Measurements from ENCODE around the gene PRX.
"Not testable (repeated sequence)": the region's sequence is repeated elsewhere in the genome, so short reads cannot be mapped to it uniquely, and the experiment has no call there.

Gene PRX

DNA sequence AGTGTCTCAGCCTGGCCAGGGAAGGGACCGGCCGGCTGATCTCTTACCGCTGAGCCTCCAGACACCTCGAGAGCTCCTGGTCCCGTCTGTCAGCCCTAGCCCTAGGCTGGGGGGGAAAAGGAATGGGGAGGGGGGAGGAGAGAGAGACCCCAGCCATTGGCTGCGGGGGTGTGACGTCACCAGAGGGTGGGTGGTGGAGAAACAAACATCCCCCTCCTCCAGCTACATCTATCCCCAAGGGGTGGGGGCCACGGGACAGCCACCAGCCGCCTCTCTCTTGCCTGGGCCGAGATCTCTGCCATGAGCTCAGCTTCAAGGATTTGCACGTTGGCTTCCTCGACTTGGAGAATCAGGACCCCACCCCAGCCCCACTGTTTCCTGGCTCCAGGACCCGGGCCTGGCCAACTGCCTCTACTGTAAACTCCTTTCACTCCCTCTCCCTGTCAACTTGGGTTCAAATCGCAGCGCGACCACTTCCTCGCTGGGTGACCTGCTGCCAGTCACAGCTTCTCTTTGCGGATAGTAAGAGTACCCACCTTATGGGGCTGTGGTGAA lies at the start of gene PRX:
Gene PRX, minus strand, starts transcription at position 88 of the 555 bp plus-strand sequence. CDS start 5,446 bp downstream, outside the sequence.
- DNase-seq: no peak

- DNase-seq: no peak
Measured at GRCh38 chr19:40461669-40462221, 48.6 kb upstream of the PRX start.

- no peak for DNase-seq
Measured at GRCh38 chr19:40460185-40460584, 47.0 kb upstream of the PRX start.

- no peak for DNase-seq
Measured at GRCh38 chr19:40458597-40458974, 45.4 kb upstream of the PRX start.

DNA sequence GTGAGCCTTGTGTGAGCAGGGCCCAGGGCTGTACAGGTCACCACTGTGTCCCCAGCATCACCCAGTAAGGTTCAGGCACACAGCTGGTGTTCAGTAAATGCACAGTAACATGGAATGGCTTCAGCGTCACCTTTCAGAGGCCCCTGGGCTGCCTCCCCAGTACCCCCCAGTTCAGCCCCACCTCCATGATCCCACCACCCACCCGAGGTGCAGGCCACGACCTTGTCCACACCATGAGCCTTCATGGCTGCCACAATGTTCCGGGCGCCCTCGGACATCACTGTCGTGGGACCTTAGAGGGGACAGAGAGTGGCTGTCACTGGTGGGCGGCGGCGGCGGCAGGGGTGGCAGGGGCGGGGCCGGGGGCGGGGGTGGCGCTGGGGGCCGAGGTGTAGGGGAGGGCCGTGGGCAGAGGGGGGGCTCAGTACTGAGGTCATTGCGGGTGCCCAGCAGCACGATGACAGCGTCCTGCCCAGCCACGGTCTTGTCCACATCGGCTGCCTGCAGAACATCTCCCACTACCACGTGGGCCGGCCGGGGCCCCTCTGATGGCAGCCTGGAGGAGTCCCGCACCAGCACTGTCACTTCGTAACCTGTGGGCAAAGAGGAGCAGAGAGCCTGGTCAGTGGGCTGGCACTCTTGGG lies 44.9 kb upstream of the PRX start:
- no peak for DNase-seq

- no peak for DNase-seq
Measured at GRCh38 chr19:40457048-40457447, 43.9 kb upstream of the PRX start.

DNA sequence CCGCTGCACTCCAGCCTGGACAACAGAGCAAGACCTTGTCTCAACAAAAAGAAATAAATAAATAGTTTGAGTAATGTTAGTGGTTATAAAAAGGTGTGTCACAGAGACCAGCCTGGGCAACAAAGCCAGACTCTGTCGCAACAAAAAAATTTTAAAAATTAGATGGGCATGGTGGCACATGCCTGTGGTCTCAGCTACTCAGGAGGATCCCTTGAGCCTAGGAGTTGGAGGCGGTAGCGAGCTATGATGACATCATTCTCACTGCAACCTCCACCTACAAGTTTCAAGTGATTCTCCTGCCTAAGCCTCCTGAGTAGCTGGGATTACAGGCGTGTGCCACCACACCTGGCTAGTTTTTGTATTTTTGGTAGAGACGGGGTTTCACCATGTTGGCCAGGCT lies 40.8 kb upstream of the PRX start:
- not testable (repeated sequence) for DNase-seq

- no peak for DNase-seq
Measured at GRCh38 chr19:40453151-40453735, 40.1 kb upstream of the PRX start.

DNA sequence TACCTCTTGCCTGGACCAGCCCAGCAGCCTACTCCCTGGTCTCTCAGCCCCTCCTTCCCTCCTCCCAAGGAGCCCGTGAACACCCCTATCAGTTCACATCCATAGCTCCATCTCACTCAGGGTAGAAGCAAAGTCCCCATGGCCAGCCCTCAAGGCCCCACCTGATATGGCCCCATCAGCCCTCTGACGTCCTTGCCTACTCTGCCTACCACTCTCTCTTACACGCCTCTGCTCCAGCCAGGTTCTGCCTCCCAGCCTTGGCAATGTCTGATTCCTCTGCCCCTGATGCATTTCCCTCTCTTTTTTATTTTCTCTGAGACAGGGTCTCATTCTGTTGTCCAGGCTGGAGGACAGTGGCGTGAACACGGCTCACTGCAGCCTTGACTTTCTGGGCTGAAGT lies 38.8 kb upstream of the PRX start:
- DNase-seq: no peak

DNA sequence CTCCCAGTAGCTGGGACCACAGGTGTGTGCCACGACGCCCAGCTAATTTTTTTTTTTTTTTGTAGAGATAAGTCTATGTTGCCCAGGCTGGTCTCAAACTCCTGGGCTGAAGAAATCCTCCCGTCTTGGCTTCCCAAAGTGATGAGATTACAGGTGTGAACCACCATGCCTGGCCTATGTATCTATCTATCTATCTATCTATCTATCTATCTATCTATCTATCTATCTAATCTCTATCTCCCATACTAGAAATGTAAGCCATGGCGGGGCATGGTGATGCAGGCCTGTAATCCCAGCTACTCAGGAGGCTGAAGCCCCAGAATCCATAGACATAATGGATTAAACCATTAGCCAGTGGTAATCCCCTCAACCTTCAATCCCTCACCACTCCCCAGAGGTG lies 37.5 kb upstream of the PRX start:
- no peak for DNase-seq

- no peak for DNase-seq
Measured at GRCh38 chr19:40449506-40449905, 36.3 kb upstream of the PRX start.

DNA sequence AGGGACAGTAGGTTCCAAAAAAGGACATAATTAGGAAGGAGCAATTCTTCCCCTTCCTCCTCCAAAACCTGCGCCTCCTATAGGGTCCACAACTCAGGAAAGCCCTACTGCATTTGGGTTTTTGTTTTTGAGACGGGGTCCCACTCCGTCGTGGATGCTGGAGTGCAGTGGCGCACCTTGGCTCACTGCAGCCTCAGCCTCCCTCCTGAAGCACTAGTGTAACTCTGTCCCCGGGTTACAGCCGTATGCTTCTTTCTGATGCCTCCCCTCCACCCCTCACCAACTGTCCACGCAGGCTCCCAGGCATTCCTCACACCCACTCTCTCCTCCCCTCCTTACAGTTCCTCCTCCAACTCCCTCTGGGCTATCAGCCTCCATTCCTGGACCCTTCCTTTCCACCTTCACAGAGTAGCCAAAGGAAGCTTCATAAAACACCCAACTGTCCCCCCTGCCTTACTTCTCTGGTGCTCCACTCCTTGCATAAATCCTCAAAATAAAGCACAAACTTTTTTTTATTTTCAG lies 33.1 kb upstream of the PRX start:
- no peak for DNase-seq

DNA sequence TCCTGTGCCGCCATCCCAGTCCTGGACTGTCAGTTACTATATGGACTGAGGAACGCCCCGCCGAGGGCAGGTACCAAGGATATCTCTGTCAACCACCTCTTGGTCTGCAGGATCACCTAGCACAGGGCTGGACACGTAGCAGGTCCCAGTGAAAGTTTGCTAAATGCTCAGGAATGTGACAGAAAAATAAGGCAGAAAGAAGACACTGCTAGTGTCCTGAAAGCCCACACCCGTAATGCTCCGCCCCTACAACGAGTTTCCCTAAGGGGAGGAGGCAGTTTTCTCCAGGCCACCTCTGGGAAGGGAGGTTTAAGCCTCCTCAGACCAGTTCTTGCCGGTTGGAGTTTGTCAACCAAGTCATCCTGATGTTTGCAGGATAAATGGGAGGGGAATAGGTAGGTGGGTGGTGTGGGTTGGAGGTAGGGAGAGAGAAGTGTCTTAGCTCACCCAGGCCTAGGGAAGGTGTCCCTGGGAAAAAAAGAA lies 32.6 kb upstream of the PRX start:
- no peak for DNase-seq

DNA sequence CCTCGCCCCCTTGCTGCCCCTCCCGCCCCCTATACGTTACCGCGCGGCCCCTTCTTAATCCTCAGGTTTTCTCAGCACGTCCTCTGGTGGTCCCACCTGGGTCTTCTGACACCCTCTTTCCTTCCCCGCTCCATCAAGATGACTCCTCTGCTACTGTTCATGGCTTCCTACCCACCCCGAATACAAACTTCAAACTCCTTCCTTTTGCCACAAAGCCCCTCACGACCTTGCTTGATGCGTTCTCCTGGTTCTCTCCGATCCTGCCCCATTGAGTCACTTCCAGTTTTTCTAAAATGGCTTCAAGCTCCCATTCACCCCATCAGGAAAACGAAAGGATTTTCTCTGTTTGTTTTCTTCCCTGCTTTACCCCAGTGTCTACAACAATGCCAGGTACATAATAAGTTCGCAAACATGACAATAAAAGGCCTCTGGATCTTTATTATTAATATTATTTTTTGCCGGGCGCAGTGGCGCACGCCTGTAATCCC lies 31.7 kb upstream of the PRX start:
- no peak for DNase-seq

DNA sequence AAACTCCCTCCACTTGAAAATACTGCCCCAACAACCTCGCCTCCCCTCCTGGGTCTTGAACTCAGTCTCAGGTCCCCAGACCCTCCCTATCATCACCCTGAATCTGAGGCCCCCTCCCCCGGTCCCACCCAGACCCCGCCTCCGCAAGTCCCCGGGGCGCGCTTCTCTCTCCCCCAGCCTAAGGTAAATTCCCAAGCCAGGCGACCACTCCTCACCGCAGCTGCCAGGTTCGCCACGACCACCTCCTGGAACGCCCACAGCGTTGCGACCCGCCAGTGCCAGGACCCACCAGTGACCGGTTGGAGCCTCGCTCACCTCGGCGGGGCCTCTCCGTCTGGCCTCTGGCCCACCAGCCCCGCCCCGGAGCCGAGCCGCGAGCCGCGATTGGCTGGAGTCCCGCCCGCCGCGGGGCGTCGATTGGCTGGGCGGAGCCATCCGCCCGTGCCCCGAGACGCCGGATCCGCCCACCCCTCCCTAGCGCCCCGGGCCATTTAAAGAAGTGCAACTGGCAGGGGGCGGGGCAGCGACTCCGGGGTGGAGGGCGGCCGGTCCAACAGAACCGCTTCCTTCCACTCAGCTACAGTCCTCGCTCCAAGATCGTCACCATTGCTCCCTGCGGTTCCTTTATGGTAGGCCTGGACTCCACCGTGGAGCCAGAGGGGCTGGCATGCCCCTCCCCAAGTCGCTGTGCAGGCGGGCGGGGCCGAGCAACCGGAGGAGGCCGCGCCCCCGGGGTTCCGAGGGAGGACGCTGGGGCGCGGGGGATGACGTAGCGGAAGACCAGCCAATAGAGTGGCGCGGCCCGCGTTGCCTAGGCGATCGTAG lies 31.0 kb upstream of the PRX start, which contains the start of gene SERTAD3:
Gene SERTAD3, minus strand, starts transcription at position 336 of the 825 bp plus-strand sequence. CDS start 2,255 bp downstream, outside the sequence.
- peak; percentile 86 for DNase-seq

DNA sequence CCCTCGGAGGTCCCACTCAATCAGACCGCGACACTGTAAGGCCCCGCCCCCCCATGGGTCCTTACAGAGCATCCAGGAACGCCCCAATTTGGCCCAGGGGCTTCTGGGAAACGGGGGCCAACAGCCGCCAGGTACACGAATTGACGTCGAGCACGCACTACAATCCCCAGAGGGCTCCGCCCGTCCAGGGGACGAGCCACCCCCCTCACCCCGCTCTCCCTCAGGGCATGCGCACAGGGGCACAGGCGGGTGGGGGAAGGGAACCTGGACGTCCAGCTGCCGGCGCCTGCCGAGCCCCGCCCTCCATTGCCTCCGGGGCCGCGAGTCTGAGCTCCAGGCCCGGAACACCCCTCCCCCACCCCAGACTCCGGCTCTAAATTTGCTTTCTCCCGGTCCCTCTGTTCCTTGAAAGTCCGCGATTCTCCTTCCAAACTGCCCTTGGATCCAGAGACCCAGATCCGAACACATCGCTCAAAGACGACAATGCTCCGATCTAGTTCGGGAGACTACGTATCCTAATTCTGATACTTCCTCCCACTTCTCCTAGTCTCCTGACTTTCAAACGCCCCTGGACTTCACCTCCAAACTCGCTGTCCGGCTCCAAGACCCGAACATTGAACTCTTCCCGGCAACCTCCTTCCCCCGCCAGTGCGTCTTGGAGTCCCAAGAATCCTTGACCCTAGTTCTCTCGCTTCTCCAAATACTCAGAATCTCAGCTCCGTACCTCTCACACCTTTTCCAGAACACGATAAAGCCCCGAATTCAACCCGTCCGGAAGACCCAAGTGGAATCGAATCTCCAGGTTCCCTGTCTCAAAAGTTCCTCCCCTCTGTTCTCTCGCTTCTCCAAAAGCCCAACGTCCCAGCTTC lies 30.2 kb upstream of the PRX start:
- DNase-seq: peak; percentile 84

GRCh38 chr19:40442328-40443130 lies 29.4 kb upstream of the PRX start:
- no peak for DNase-seq

GRCh38 chr19:40441719-40442253 lies 28.6 kb upstream of the PRX start:
- DNase-seq: no peak

DNA sequence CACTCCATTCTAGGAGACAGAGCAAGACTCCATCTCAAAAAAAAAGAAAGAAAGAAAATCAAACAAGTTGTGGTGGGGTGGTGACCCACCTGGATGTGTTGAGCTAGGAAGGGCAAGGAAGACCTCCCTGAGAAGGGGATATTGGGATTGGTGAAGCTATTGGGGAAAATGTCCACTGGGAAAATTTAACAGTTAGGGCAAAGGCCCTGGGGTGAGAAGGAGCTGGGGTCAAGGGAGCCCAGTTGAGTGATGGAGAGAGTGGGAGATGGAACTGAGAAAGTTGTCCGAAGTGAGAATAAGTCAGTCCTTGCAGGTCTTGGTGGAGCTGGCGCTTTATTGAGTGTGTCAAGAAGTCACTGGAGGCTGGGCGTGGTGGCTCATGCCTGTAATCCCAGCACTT lies 25.1 kb upstream of the PRX start:
- no peak for DNase-seq

DNA sequence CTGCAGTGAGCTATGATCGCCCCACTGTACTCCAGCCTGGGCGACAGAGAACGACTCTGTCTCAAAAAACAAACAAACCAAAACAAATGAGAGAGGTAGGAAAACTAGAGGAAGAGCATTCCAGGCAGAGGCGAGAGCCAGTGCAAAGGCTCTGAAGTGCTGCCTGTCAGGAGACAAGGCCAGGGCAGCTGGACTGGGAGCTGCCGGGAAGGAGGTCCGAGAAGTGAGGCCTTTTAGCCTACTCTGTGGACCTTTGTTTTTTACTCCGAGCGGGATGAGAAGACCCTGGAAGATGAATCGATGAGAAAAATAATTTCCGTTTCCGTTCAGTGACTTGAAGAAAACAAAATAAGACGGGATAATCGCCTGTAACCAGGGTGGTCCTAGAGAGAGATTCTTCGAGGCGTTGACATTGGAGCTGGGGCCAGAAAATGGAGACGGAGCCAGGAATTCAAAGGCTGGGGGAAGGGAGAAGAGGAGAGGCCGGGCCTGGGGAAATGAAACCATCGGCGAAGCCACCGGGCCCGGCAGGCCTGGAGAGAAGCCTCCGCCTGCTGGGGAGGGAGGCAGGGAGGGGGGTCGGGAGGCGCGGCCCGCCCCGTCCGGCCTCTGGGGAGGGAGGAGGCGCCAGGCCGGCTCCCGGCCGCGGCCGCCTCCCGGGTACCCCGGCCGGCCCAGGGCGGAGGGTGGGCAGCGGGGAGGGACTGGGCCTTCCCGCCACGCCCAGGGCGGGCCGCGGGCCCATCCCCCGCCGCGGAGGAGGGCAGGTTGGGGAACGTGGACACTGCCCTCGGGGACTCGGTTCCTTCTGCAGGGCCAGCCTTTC lies 20.4 kb upstream of the PRX start:
- peak; percentile 3 for DNase-seq

Measured in NCI-H1417 treated with DMSO at 0.1 percent for 48 hours (cell line).